HepG2 (cell line): ENCODE results near the gene ZKSCAN1.

Experiments used
- BHLHE40 ChIP-seq: IDR thresholded peaks from 2 replicates; pipeline ENCODE4 v1.6.1; 2011; ENCODE audit warnings: low read length, improper control_type of control experiment
- JUNB ChIP-seq: sonication (generic); formaldehyde crosslinking; IDR thresholded peaks from 2 replicates; pipeline ENCODE4 v1.8.0; 2022; ENCODE audit warnings: missing genetic modification reagents, mild to moderate bottlenecking, borderline replicate concordance
- MTA1 ChIP-seq: sonication (generic); formaldehyde crosslinking; IDR thresholded peaks from 2 replicates; pipeline ENCODE4 v1.4.0; 2020; ENCODE audit warnings: missing genetic modification reagents, mild to moderate bottlenecking, borderline replicate concordance
- NFE2 ChIP-seq: sonication (generic); formaldehyde crosslinking; IDR thresholded peaks from 2 replicates; pipeline ENCODE4 v1.4.0; 2020; ENCODE audit warnings: missing genetic modification reagents
- REL ChIP-seq: sonication (generic); formaldehyde crosslinking; conservative IDR thresholded peaks from 2 replicates; pipeline ENCODE4 v1.8.0; 2022; ENCODE audit warnings: mild to moderate bottlenecking, missing genetic modification reagents, moderate library complexity
- TAF1 ChIP-seq: sonication (generic); formaldehyde crosslinking; IDR thresholded peaks from 2 replicates; pipeline ENCODE4 v1.4.0; 2020; ENCODE audit warnings: missing genetic modification reagents
- ZFP36L1 ChIP-seq: sonication (generic); formaldehyde crosslinking; IDR thresholded peaks from 2 replicates; pipeline ENCODE4 v1.8.0; 2022; ENCODE audit warnings: mild to moderate bottlenecking, missing genetic modification reagents, moderate library complexity
- ZFP62 ChIP-seq: sonication (generic); formaldehyde crosslinking; IDR thresholded peaks from 2 replicates; pipeline ENCODE4 v1.4.0; 2020; ENCODE audit warnings: missing genetic modification reagents
- ZNF205 ChIP-seq: IDR thresholded peaks from 2 replicates; pipeline ENCODE4 v1.6.1; 2018; ENCODE audit warnings: missing biosample characterization, missing genetic modification reagents
- TF ChIP-seq, protein P1 (sequence below): sonication (generic); formaldehyde crosslinking; IDR thresholded peaks from 2 replicates; pipeline ENCODE4 v1.5.0; 2020; ENCODE audit warnings: mild to moderate bottlenecking, missing genetic modification reagents, moderate library complexity

DNA sequence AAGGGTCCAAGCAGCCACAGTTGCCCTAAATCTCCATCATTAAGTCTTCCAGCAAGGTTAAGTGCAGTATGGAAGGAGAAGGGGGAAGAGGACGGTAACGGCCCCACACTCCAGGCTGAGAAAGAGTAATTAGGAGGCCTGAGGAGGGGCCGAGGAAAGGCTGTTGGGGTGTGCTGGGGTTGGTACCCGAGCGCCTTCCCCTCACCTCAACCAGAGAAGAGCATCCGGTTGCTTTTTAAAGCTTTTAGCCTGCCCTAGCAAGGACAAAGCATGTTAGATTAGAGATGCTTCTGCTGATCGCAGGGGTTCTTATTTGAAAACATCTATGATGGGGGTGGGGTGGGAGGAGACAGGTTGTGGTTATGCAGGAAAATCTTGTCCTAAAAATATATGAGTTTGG is 25.2 kb downstream of the ZKSCAN1 start:
- TF ChIP-seq MTA1 (CRISPR knock-in tag) (no peak), BHLHE40 (no peak), ZFP36L1 (CRISPR knock-in tag) (no peak), JUNB (CRISPR knock-in tag) (no peak), REL (CRISPR knock-in tag) (no peak), ZNF205 (CRISPR knock-in tag) (no peak), TAF1 (CRISPR knock-in tag) (no peak), NFE2 (CRISPR knock-in tag) (no peak), ZFP62 (CRISPR knock-in tag) (no peak)
- TF ChIP-seq, protein P1, sequence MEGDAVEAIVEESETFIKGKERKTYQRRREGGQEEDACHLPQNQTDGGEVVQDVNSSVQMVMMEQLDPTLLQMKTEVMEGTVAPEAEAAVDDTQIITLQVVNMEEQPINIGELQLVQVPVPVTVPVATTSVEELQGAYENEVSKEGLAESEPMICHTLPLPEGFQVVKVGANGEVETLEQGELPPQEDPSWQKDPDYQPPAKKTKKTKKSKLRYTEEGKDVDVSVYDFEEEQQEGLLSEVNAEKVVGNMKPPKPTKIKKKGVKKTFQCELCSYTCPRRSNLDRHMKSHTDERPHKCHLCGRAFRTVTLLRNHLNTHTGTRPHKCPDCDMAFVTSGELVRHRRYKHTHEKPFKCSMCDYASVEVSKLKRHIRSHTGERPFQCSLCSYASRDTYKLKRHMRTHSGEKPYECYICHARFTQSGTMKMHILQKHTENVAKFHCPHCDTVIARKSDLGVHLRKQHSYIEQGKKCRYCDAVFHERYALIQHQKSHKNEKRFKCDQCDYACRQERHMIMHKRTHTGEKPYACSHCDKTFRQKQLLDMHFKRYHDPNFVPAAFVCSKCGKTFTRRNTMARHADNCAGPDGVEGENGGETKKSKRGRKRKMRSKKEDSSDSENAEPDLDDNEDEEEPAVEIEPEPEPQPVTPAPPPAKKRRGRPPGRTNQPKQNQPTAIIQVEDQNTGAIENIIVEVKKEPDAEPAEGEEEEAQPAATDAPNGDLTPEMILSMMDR (CRISPR knock-in tag), result no peak
